Ovary (tissue), 3 donors: Measurements from ENCODE around the gene WNT9B.

Experiments used
- CTCF ChIP-seq, 3 donors: fragments of 450-650 bp in 2 of 3; fragments of 200-600 bp in 1 of 3; IDR thresholded peaks; one replicate each; pipeline versions ENCODE4 v1.5.1 to v1.8.0; 2016 to 2022; ENCODE audit warnings: antibody characterized with exemption in 3 of 3, mild to moderate bottlenecking in 1 of 3
- EP300 ChIP-seq: sonication (generic); formaldehyde crosslinking; IDR thresholded peaks from one replicate; pipeline ENCODE4 v1.6.1; 2017; ENCODE audit warnings: antibody characterized with exemption
- donor health status: DM: no; HTN: no; CAD: no.

GRCh38 chr17:46916211-46916610 lies 64.8 kb downstream of the WNT9B start:
- no peak for TF ChIP-seq EP300
- no peak for TF ChIP-seq CTCF (IDR thresholded peaks at IDR 0.05)
